HCT116 (cell line): ENCODE data around the gene TFDP1. TPM values are rescaled to one million over a fixed set of nuclear protein-coding genes. Genes with fewer than 3 reads are reported as not detected.

Source experiments
- ATAC-seq: fragments of 200-7000 bp; cut with Tn5 transposase; 2 replicates; pipeline ENCODE4 v1.9.1; 2020; ENCODE audit warnings: mild to moderate bottlenecking, moderate library complexity
- BruUV-seq: library from RNA; stranded (reverse); fragments of 400-500 nt; replicated peaks from 2 replicates; lab custom pipeline; 2021; lab: Mats Ljungman, UMichigan
- CTCF ChIA-PET: fragments of 300-600 bp; sonication (Branson Sonifier 250); formaldehyde crosslinking; loops from one replicate; lab custom pipeline; 2021; ENCODE audit warnings: antibody characterized with exemption; lab: Charles Lee
- POLR2A ChIA-PET: fragments of 300-600, 350-600 bp; sonication (Branson Sonifier 250); formaldehyde crosslinking; loops from one replicate; lab custom pipeline; 2021; ENCODE audit warnings: antibody characterized with exemption; lab: Charles Lee
- RAD21 ChIA-PET, 2 experiments: fragments of 300-600 bp; sonication (Branson Sonifier 250); formaldehyde crosslinking; loops; one replicate each; lab custom pipeline; 2023; ENCODE audit warnings: low total read pairs in 2 of 2; ENCODE audit not compliant: uncharacterized antibody in 2 of 2, unreplicated experiment in 2 of 2, low non-redundant PET in 1 of 2; lab: Charles Lee
- DNase-seq: peaks from one replicate; pipeline ENCODE4 v3.0.0-alpha.2; 2010; ENCODE audit warnings: low read depth, low spot score
- H2AFZ ChIP-seq: fragments of 200-600 bp; shearing (Covaris generic), sonication (generic); 2 replicates; pipeline ENCODE4 v1.6.1; 2017; ENCODE audit warnings: low read depth, mixed run types, mixed read lengths, antibody characterized with exemption, low read length; ENCODE audit not compliant: poor library complexity, severe bottlenecking
- H3K27ac ChIP-seq: 2 replicates; pipeline ENCODE4 v1.5.1; 2012; ENCODE audit warnings: low read depth, low read length
- H3K27me3 ChIP-seq: fragments of 200-600 bp; sonication (generic); 2 replicates; pipeline ENCODE4 v1.6.1; 2016; ENCODE audit warnings: mixed run types, low read length, mixed read lengths; ENCODE audit not compliant: insufficient read depth
- H3K36me3 ChIP-seq, 2 experiments: fragments of 200-500 bp in 1 of 2; fragments of 200-600 bp in 1 of 2; sonication (Bioruptor generic) in 1 of 2; sonication (generic) in 1 of 2; 2 replicates each; pipeline versions ENCODE4 v1.5.1 to v1.6.1; 2014 to 2016; ENCODE audit warnings: low read length in 2 of 2, inconsistent platforms in 1 of 2, mixed read lengths in 1 of 2, mixed run types in 1 of 2; ENCODE audit not compliant: insufficient read depth in 2 of 2, control insufficient read depth in 1 of 2
- H3K4me1 ChIP-seq, 2 experiments: fragments of 200-600 bp in 1 of 2; sonication (generic) in 1 of 2; 2 replicates each; pipeline versions ENCODE4 v1.5.1 to v1.6.1; 2012 to 2017; ENCODE audit warnings: low read length in 2 of 2, inconsistent platforms in 1 of 2, mild to moderate bottlenecking in 1 of 2, mixed read lengths in 1 of 2, mixed run types in 1 of 2, moderate library complexity in 1 of 2; ENCODE audit not compliant: insufficient read depth in 2 of 2, control insufficient read depth in 1 of 2
- H3K4me2 ChIP-seq: fragments of 200-600 bp; sonication (generic); 2 replicates; pipeline ENCODE4 v1.6.1; 2017; ENCODE audit warnings: mixed run types, low read length, mixed read lengths
- H3K4me3 ChIP-seq, 2 experiments: fragments of 200-600 bp in 1 of 2; sonication (generic) in 1 of 2; replicated peaks in 1 of 2; 2 replicates each; pipeline ENCODE4 v1.5.1; 2011 to 2016; ENCODE audit warnings: low read length in 2 of 2, control low read depth in 1 of 2, low read depth in 1 of 2, mild to moderate bottlenecking in 1 of 2, mixed read lengths in 1 of 2, mixed run types in 1 of 2
- H3K79me2 ChIP-seq: fragments of 200-600 bp; sonication (generic); 2 replicates; pipeline ENCODE4 v1.6.1; 2017; ENCODE audit warnings: mild to moderate bottlenecking, mixed run types, low read length, moderate library complexity, mixed read lengths; ENCODE audit not compliant: insufficient read depth
- H3K9ac ChIP-seq: fragments of 200-600 bp; sonication (generic); 2 replicates; pipeline ENCODE4 v1.6.1; 2016; ENCODE audit warnings: low read length, mixed read lengths
- H3K9me2 ChIP-seq: fragments of 200-600 bp; sonication (generic), shearing (Covaris generic); 2 replicates; pipeline ENCODE4 v1.6.1; 2017; ENCODE audit warnings: mixed run types, mild to moderate bottlenecking, moderate library complexity; ENCODE audit not compliant: insufficient read depth
- H3K9me3 ChIP-seq, 2 experiments: fragments of 200-500 bp in 1 of 2; fragments of 200-600 bp in 1 of 2; sonication (Bioruptor generic) in 1 of 2; sonication (generic) in 1 of 2; 2 replicates each; pipeline ENCODE4 v1.6.1; 2014 to 2017; ENCODE audit warnings: low read length in 2 of 2, mixed read lengths in 2 of 2, inconsistent platforms in 1 of 2, low read depth in 1 of 2, mild to moderate bottlenecking in 1 of 2, mixed run types in 1 of 2, moderate library complexity in 1 of 2; ENCODE audit not compliant: control insufficient read depth in 1 of 2, insufficient read depth in 1 of 2
- H4K20me1 ChIP-seq: fragments of 200-600 bp; sonication (generic), shearing (Covaris generic); 2 replicates; pipeline ENCODE4 v1.6.1; 2017; ENCODE audit warnings: mixed run types, mild to moderate bottlenecking, moderate library complexity; ENCODE audit not compliant: insufficient read depth
- EZH2 ChIP-seq: fragments of 200-600 bp; sonication (generic); IDR thresholded peaks from 2 replicates; pipeline ENCODE4 v1.6.1; 2017; ENCODE audit warnings: antibody characterized with exemption, mixed run types
- FOSL1 ChIP-seq: IDR thresholded peaks from 2 replicates; pipeline ENCODE4 v1.6.1; 2012; ENCODE audit warnings: low read depth
- POLR2A ChIP-seq: IDR thresholded peaks from 2 replicates; pipeline ENCODE4 v1.7.0; 2011; ENCODE audit warnings: borderline replicate concordance; ENCODE audit not compliant: insufficient read depth, insufficient read length; ENCODE audit errors: extremely low read depth
- POLR2AphosphoS5 ChIP-seq: IDR thresholded peaks from 2 replicates; pipeline ENCODE4 v1.6.1; 2011; ENCODE audit warnings: mild to moderate bottlenecking, low read depth, low read length, moderate library complexity
- REST ChIP-seq: IDR thresholded peaks from 2 replicates; pipeline ENCODE4 v1.6.1; 2012; ENCODE audit warnings: low read depth
- ZBTB33 ChIP-seq: IDR thresholded peaks from 2 replicates; pipeline ENCODE4 v1.6.1; 2011; ENCODE audit warnings: mild to moderate bottlenecking, low read length, moderate library complexity; ENCODE audit not compliant: insufficient replicate concordance; ENCODE audit errors: extremely low read depth
- intact Hi-C: fragments of 100-400 bp; cut with micrococcal nuclease; formaldehyde crosslinking; loops from 2 replicates; pipeline ENCODE4 v1.10.0; 2022
- total RNA-seq: library from RNA; stranded (reverse); gene quantifications from one replicate; pipeline ENCODE4 v1.2.1, GENCODE V29; 2021; ENCODE audit not compliant: unreplicated experiment
- TF ChIP-seq, protein P1 (sequence below): IDR thresholded peaks from 2 replicates; pipeline ENCODE4 v1.6.1; 2012

Gene TFDP1
- total RNA-seq, 1 experiment from 2014 or later = 169 TPM

DNA sequence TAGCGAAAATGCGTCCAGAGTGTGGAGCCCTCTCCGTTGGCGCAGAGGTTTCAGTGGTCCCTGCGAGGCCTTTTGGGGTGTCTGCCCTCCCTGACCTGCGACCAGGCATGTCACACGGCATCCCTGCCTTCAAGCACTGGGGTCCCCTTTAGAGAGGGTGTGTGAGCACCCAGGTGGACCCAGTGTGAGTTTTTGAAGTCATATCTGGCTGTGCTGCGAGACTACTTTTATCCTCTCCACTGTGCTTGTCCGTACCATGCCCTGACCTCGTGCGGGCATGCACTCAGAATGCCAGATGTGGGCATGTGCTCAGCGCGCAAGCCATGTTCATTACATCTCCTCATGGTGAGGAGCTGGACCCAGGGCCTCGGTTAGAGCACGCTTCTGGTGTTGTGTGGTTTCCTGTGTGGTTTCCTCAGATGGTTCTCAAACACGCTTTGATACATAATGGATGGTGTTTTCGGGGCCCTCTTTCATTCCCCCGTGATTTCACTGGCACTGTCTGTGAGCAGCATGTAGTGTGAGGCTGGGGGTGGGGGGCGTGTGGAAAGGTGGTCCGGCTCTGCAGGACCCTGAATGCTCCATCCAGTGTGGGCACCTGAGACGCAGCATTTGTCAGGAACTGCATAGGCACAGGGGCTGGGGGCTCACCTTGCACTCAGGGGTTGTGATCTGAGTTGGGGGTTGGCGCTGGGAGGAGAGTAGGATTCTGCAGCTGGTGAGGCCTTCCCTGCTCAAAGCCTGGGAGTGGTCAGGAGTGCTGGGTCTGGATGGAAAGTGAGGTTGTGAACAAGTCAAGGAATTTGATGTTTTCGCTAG lies 2.3 kb downstream of the TFDP1 start:
- TF ChIP-seq, protein P1, sequence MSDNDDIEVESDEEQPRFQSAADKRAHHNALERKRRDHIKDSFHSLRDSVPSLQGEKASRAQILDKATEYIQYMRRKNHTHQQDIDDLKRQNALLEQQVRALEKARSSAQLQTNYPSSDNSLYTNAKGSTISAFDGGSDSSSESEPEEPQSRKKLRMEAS = no peak
- no peak for TF ChIP-seq POLR2AphosphoS5
- no peak for TF ChIP-seq FOSL1
- no peak for TF ChIP-seq POLR2A
- no peak for TF ChIP-seq ZBTB33
- no peak for TF ChIP-seq EZH2
- TF ChIP-seq REST = no peak
- TF ChIP-seq, all 23 proteins: peak for 0
- Histone ChIP-seq H3K4me3 (no peak overlapping the region), H3K4me2 (peak overlapping the region; percentile 69), H3K9me3 (no peaks in the 10 kb centered on the region), H4K20me1 (peaks cover 19% of the 10 kb centered on the region; the same call in 1 of the 2 replicates), H3K27me3 (no peaks in the 10 kb centered on the region), H3K36me3 (peaks cover 11 to 45% of the 10 kb centered on the region in 2 experiments), H3K9ac (peak overlapping the region; percentile 20; the same call in 1 of the 2 replicates), H3K27ac (no peak overlapping the region), H2AFZ (no peak overlapping the region), H3K79me2 (peaks cover 68% of the 10 kb centered on the region), H3K9me2 (no peaks in the 10 kb centered on the region), H3K4me1 (peaks cover 4 to 11% of the 10 kb centered on the region in 2 experiments; a peak in 2 of 4 replicates)
- POLR2A ChIA-PET = interaction anchor here (0.7 kb wide), 1 partner anchor 295 kb away, joined by 4 read pairs; no protein-coding TSS in a partner anchor
- BruUV-seq = no TSS peak
- DNase-seq (no peak), ATAC-seq (no peak)
- RAD21 ChIA-PET = no interaction called here
- intact Hi-C loops = no loop called here
- CTCF ChIA-PET = no interaction called here
